Neural progenitor cell (in vitro differentiated cells): ENCODE results near the gene USP35. TPM values are rescaled to one million over a fixed set of nuclear protein-coding genes. Genes with fewer than 3 reads are reported as not detected.
A peak's percentile ranks its signal among the peaks of the same experiment; 100 is the strongest.

Experiments
- DNase-seq: peaks from one replicate; pipeline ENCODE4 v3.0.0-alpha.2; 2016; ENCODE audit warnings: low spot score
- H2AFZ ChIP-seq: fragments of 200-600 bp; sonication (generic); replicated peaks from 2 replicates; pipeline ENCODE4 v1.6.1; 2016; ENCODE audit warnings: antibody characterized with exemption
- H3F3A ChIP-seq: fragments of 200-600 bp; sonication (generic); 2 replicates; pipeline ENCODE4 v1.6.1; 2016; ENCODE audit warnings: antibody characterized with exemption, low read depth
- H3K27ac ChIP-seq: fragments of 200-600 bp; sonication (generic); 2 replicates; pipeline ENCODE4 v1.5.1; 2016; ENCODE audit warnings: mild to moderate bottlenecking
- H3K27me3 ChIP-seq: fragments of 200-600 bp; sonication (generic); 2 replicates; pipeline ENCODE4 v1.6.1; 2016; ENCODE audit warnings: mild to moderate bottlenecking, moderate library complexity
- H3K36me3 ChIP-seq: fragments of 200-600 bp; sonication (generic); 2 replicates; pipeline ENCODE4 v1.5.1; 2016
- H3K4me1 ChIP-seq: fragments of 200-600 bp; sonication (generic); 2 replicates; pipeline ENCODE4 v1.6.1; 2016; ENCODE audit warnings: mixed run types
- H3K4me2 ChIP-seq: fragments of 200-600 bp; sonication (generic); 2 replicates; pipeline ENCODE4 v1.6.1; 2016
- H3K4me3 ChIP-seq: fragments of 200-600 bp; sonication (generic); 2 replicates; pipeline ENCODE4 v1.5.1; 2016
- H3K79me2 ChIP-seq: fragments of 200-600 bp; sonication (generic); 2 replicates; pipeline ENCODE4 v1.6.1; 2016; ENCODE audit warnings: low read depth
- H3K9ac ChIP-seq: fragments of 200-600 bp; sonication (generic); 2 replicates; pipeline ENCODE4 v1.6.1; 2016
- H3K9me3 ChIP-seq: fragments of 200-600 bp; sonication (generic); 2 replicates; pipeline ENCODE4 v1.5.1; 2016; ENCODE audit warnings: low read depth
- H4K20me1 ChIP-seq: fragments of 200-600 bp; sonication (generic); 2 replicates; pipeline ENCODE4 v1.6.1; 2016; ENCODE audit warnings: low read depth
- H3K27ac Mint-ChIP-seq: 3 replicates; pipeline ENCODE4 v1.8.0; 2021; ENCODE audit warnings: mixed read lengths
- H3K27me3 Mint-ChIP-seq: 2 replicates; pipeline ENCODE4 v1.8.0; 2022; ENCODE audit warnings: low read depth, mild to moderate bottlenecking, inconsistent platforms, moderate library complexity, mixed read lengths; ENCODE audit not compliant: insufficient read depth
- H3K36me3 Mint-ChIP-seq: 3 replicates; pipeline ENCODE4 v1.8.0; 2021; ENCODE audit warnings: mixed read lengths
- H3K4me1 Mint-ChIP-seq: 3 replicates; pipeline ENCODE4 v1.8.0; 2021; ENCODE audit warnings: mixed read lengths
- H3K4me3 Mint-ChIP-seq: 3 replicates; pipeline ENCODE4 v1.8.0; 2021; ENCODE audit warnings: mild to moderate bottlenecking, moderate library complexity, mixed read lengths
- H3K9me3 Mint-ChIP-seq: 3 replicates; pipeline ENCODE4 v1.8.0; 2020; ENCODE audit warnings: mixed read lengths
- CTCF ChIP-seq: fragments of 200-600 bp; sonication (generic); IDR thresholded peaks from 2 replicates; pipeline ENCODE4 v1.5.1; 2017; ENCODE audit warnings: antibody characterized with exemption, mild to moderate bottlenecking
- EZH2 ChIP-seq: fragments of 200-600 bp; sonication (generic); IDR thresholded peaks from 2 replicates; pipeline ENCODE4 v1.6.1; 2017; ENCODE audit warnings: antibody characterized with exemption, mild to moderate bottlenecking, moderate library complexity
- EZH2phosphoT487 ChIP-seq: fragments of 200-600 bp; sonication (generic); IDR thresholded peaks from 2 replicates; pipeline ENCODE4 v1.6.1; 2017; ENCODE audit warnings: antibody characterized with exemption
- total RNA-seq: library from RNA; depleted of rRNA; stranded (reverse); fragments of >200 nt; gene quantifications from 2 replicates; pipeline ENCODE4 v1.2.3, GENCODE V29; 2015; ENCODE audit warnings: low replicate concordance

USP35 gene
- total RNA-seq, 1 donor from 2014 or later, result 4.2 TPM

- no peak overlapping the region for H3K27ac Mint-ChIP-seq
- Histone ChIP-seq H3K4me2 (no peak overlapping the region), H4K20me1 (no peaks in the 10 kb centered on the region), H3K36me3 (peaks cover 7% of the 10 kb centered on the region), H3K4me3 (no peak overlapping the region), H3F3A (no peaks in the 10 kb centered on the region), H3K27ac (no peak overlapping the region), H3K79me2 (no peaks in the 10 kb centered on the region), H3K4me1 (no peaks in the 10 kb centered on the region), H3K27me3 (no peaks in the 10 kb centered on the region), H3K9me3 (no peaks in the 10 kb centered on the region), H3K9ac (no peak overlapping the region), H2AFZ (no peak overlapping the region)
- DNase-seq, result no peak
- no peak for TF ChIP-seq EZH2
- no peak for TF ChIP-seq CTCF
- TF ChIP-seq EZH2phosphoT487, result no peak
- peaks cover 25% of the 10 kb centered on the region for H3K9me3 Mint-ChIP-seq
- no peak overlapping the region for H3K4me3 Mint-ChIP-seq
- H3K27me3 Mint-ChIP-seq, result no peaks in the 10 kb centered on the region
- peaks cover 29% of the 10 kb centered on the region for H3K36me3 Mint-ChIP-seq
- H3K4me1 Mint-ChIP-seq, result no peaks in the 10 kb centered on the region
Measured at GRCh38 chr11:78241475-78241874, 52.8 kb downstream of the USP35 start.

GRCh38 chr11:78244080-78244479 lies 55.4 kb downstream of the USP35 start:
- Histone ChIP-seq H3K27me3 (no peaks in the 10 kb centered on the region), H3K79me2 (no peaks in the 10 kb centered on the region), H3K9me3 (no peaks in the 10 kb centered on the region), H3K27ac (no peak overlapping the region), H4K20me1 (no peaks in the 10 kb centered on the region), H3K4me1 (no peaks in the 10 kb centered on the region), H3K4me2 (no peak overlapping the region), H3K36me3 (no peaks in the 10 kb centered on the region), H3F3A (no peaks in the 10 kb centered on the region), H3K9ac (no peak overlapping the region), H3K4me3 (no peak overlapping the region), H2AFZ (no peak overlapping the region)
- Mint-ChIP-seq H3K4me3 (no peak overlapping the region), H3K27ac (no peak overlapping the region), H3K4me1 (no peaks in the 10 kb centered on the region), H3K36me3 (peaks cover 27% of the 10 kb centered on the region), H3K9me3 (peaks cover 21% of the 10 kb centered on the region), H3K27me3 (no peaks in the 10 kb centered on the region)
- TF ChIP-seq CTCF (no peak), EZH2 (no peak), EZH2phosphoT487 (no peak)
- DNase-seq, result no peak

GRCh38 chr11:78244546-78245255 lies 56.0 kb downstream of the USP35 start:
- Histone ChIP-seq H3K79me2 (no peaks in the 10 kb centered on the region), H3K36me3 (no peaks in the 10 kb centered on the region), H3K9ac (no peak overlapping the region), H3F3A (no peaks in the 10 kb centered on the region), H3K4me1 (no peaks in the 10 kb centered on the region), H4K20me1 (no peaks in the 10 kb centered on the region), H3K4me2 (no peak overlapping the region), H3K27me3 (no peaks in the 10 kb centered on the region), H2AFZ (no peak overlapping the region), H3K4me3 (no peak overlapping the region), H3K9me3 (no peaks in the 10 kb centered on the region), H3K27ac (no peak overlapping the region)
- TF ChIP-seq EZH2, result no peak
- TF ChIP-seq CTCF, result no peak
- TF ChIP-seq EZH2phosphoT487, result no peak
- Mint-ChIP-seq H3K36me3 (peaks cover 27% of the 10 kb centered on the region), H3K27ac (peak overlapping the region; percentile 21), H3K27me3 (no peaks in the 10 kb centered on the region), H3K4me1 (no peaks in the 10 kb centered on the region), H3K4me3 (no peak overlapping the region), H3K9me3 (peaks cover 21% of the 10 kb centered on the region)
- DNase-seq, result no peak
